Heart left ventricle (tissue), 13 donors: ENCODE measurements around the gene PDCD1.

Experiments
- POLR2A ChIP-seq, 2 donors: fragments of 450-650 bp; IDR thresholded peaks; one replicate each; pipeline ENCODE4 v1.6.1; 2017; ENCODE audit warnings: antibody characterized with exemption in 2 of 2, mild to moderate bottlenecking in 2 of 2, moderate library complexity in 2 of 2
- TF ChIP-seq, protein P1 (sequence below), 12 donors: fragments of 200-600 bp; sonication (generic) in 4 of 12; IDR thresholded peaks; one replicate each; pipeline versions ENCODE4 v1.5.0 to v1.8.0; 2018 to 2022; ENCODE audit warnings: antibody characterized with exemption in 12 of 12, mild to moderate bottlenecking in 5 of 12
- donor health status: ischemic (EF 13 %, LVEDD 7.1; RV severe dilation, severe dysfunction).
- donor health status: DM: no; HTN: yes; CAD: no.
- donor health status: DM: no; HTN: no; CAD: no.
- donor health status: ischemic (EF 25% LVEDD 6.9; RV normal size, moderate dysfunction).
- donor health status: ischemic (EF 25% LVEDD 5.7; RV mildly dilated, moderate dysfunction).
- donor health status: ischemic (EF 35%, LVEDD 5.7; RV mildly dilated, moderate dysfunction).
- donor health status: nonischemic (EF 11% LVEDD 7.7; RV severe dilation, severe dysfunction).
- donor health status: DM: yes; HTN: yes; CAD: no.
- donor health status: PGD.
- donor health status: ischemic (EF 29% LVEDD 5.4; RV normal size, mild dysfunction).
- donor health status: nonischemic (EF 23%, LVEDD 6.1; RV moderate dilation, normal function).

DNA sequence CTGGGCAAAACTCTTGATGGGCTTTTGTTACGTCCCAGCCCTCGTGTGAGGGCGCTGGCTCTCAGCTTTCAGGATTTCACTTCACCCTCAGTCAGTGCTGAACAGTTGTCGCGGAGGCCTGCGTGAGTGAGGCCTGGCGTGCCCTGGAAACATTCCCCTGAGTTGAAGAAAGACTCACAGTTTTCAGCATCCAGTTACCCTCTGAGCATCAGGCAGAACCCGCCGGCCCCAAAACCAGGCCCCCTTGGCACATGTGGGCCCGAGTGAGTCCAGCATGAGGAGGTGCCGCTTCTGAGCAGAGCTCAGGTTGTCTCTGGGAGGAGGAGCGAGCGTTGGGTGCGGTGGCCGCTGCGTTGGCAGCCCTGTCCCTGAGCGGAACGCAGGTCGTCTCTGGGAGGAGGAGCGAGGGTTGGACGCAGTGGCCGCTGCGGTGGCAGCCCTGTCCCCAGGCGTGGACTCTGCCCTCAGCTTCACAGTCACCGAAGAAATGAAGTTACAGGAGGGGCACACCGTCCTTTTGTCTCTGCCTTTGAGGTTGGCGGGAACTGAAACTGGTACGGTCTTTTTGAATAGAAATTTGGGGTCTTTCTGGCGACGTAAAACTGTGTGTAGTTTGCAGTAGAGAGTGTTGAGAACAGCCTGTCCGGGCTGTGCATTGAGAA, 49.8 kb downstream of the PDCD1 start, which contains the start of gene NEU4:
- TF ChIP-seq, protein P1, sequence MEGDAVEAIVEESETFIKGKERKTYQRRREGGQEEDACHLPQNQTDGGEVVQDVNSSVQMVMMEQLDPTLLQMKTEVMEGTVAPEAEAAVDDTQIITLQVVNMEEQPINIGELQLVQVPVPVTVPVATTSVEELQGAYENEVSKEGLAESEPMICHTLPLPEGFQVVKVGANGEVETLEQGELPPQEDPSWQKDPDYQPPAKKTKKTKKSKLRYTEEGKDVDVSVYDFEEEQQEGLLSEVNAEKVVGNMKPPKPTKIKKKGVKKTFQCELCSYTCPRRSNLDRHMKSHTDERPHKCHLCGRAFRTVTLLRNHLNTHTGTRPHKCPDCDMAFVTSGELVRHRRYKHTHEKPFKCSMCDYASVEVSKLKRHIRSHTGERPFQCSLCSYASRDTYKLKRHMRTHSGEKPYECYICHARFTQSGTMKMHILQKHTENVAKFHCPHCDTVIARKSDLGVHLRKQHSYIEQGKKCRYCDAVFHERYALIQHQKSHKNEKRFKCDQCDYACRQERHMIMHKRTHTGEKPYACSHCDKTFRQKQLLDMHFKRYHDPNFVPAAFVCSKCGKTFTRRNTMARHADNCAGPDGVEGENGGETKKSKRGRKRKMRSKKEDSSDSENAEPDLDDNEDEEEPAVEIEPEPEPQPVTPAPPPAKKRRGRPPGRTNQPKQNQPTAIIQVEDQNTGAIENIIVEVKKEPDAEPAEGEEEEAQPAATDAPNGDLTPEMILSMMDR (IDR thresholded peaks at IDR 0.05) = no peak
- no peak for TF ChIP-seq POLR2A (IDR thresholded peaks at IDR 0.05)
